Activated B cell treated with CpG ODN at 0.5 μM for 24 hours (primary cell): ENCODE results near the gene ADGRG4. TPM values are rescaled to one million over a fixed set of nuclear protein-coding genes. Genes with fewer than 3 reads are reported as not detected.
"Not testable (repeated sequence)": the region's sequence is repeated elsewhere in the genome, so short reads cannot be mapped to it uniquely, and the experiment has no call there.

Experiments used
- ATAC-seq: fragments of 200-7000 bp; cut with Tn5 transposase; one replicate; pipeline ENCODE4 v1.10.0; 2021; ENCODE audit warnings: low read depth, mild to moderate bottlenecking, moderate library complexity
- CTCF ChIA-PET: fragments of 350-600 bp; sonication (Branson Sonifier 250); formaldehyde crosslinking; loops from one replicate; lab custom pipeline; 2021; ENCODE audit warnings: antibody characterized with exemption; lab: Charles Lee
- POLR2A ChIA-PET: fragments of 350-600 bp; sonication (Branson Sonifier 250); formaldehyde crosslinking; loops from one replicate; lab custom pipeline; 2021; ENCODE audit warnings: antibody characterized with exemption; lab: Charles Lee
- DNase-seq: peaks from one replicate; pipeline ENCODE4 v3.0.0; 2022
- H3K27ac Mint-ChIP-seq: one replicate; pipeline ENCODE4 v1.8.0; 2020; ENCODE audit warnings: mixed read lengths
- H3K27me3 Mint-ChIP-seq: one replicate; pipeline ENCODE4 v1.8.0; 2021; ENCODE audit warnings: mixed read lengths
- H3K36me3 Mint-ChIP-seq: one replicate; pipeline ENCODE4 v1.8.0; 2021; ENCODE audit warnings: low read depth, mixed read lengths
- H3K4me1 Mint-ChIP-seq: one replicate; pipeline ENCODE4 v1.8.0; 2021; ENCODE audit warnings: mixed read lengths
- H3K4me3 Mint-ChIP-seq: one replicate; pipeline ENCODE4 v1.8.0; 2020; ENCODE audit warnings: mild to moderate bottlenecking, mixed read lengths
- H3K9me3 Mint-ChIP-seq: one replicate; pipeline ENCODE4 v1.8.0; 2020; ENCODE audit warnings: mixed read lengths
- CTCF ChIP-seq: fragments of 200-600 bp; IDR thresholded peaks from one replicate; pipeline ENCODE4 v1.8.0; 2022; ENCODE audit warnings: antibody characterized with exemption, mild to moderate bottlenecking
- intact Hi-C: fragments of 100-400 bp; cut with micrococcal nuclease; formaldehyde crosslinking; loops from one replicate; pipeline ENCODE4 v1.15.1; 2024
- total RNA-seq: library from RNA; stranded (reverse); gene quantifications from 2 replicates; pipeline ENCODE4 v1.2.3, GENCODE V29; 2022

The ADGRG4 gene
- total RNA-seq, 1 donor from 2014 or later: not detected

DNA sequence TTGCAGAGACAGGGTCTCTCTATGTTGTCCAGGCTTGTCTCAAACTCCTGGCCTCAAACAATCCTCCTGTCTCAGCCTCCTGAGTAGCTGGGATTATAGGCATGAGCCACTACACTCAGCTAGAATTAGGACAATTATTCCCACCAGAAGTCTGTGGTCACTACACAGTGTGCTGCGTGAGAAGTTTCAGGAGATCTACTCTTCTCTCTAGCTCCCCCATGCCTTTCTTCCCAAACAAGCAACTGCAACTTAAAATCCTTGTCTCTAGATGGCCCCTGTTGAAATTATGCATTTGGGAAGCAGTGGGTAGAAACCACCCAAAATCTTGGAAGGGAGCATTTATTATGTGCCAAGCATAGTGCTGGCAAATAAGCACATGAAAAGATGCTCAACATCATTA is 28.4 kb upstream of the ADGRG4 start:
- POLR2A ChIA-PET: no interaction called here
- Mint-ChIP-seq H3K27ac (no peak overlapping the region), H3K4me3 (no peak overlapping the region), H3K4me1 (peaks cover 8% of the 10 kb centered on the region), H3K9me3 (no peaks in the 10 kb centered on the region), H3K27me3 (no peaks in the 10 kb centered on the region), H3K36me3 (no peaks in the 10 kb centered on the region)
- intact Hi-C loops: loop anchor here (5.0 kb wide), 1 partner anchor 420 kb away; no protein-coding TSS in a partner anchor
- no peak for TF ChIP-seq CTCF
- no peak for ATAC-seq
- DNase-seq: no peak
- CTCF ChIA-PET: interaction anchor here (1.6 to 1.8 kb wide), 2 partner anchors 242 to 244 kb away, joined by 4 to 11 read pairs; no protein-coding TSS in a partner anchor

- no peak for TF ChIP-seq CTCF
- ATAC-seq: no peak
- Mint-ChIP-seq H3K27me3 (no peaks in the 10 kb centered on the region), H3K36me3 (no peaks in the 10 kb centered on the region), H3K4me1 (peaks cover 8% of the 10 kb centered on the region), H3K9me3 (no peaks in the 10 kb centered on the region), H3K27ac (no peak overlapping the region), H3K4me3 (no peak overlapping the region)
- no peak for DNase-seq
- ChIA-PET POLR2A (no interaction called here), CTCF (no interaction called here)
- intact Hi-C loops: loop anchor here (5.0 kb wide), 1 partner anchor 418 kb away; no protein-coding TSS in a partner anchor
Measured at GRCh38 chrX:136273986-136274385, 26.8 kb upstream of the ADGRG4 start.

- H3K4me1 Mint-ChIP-seq: peaks cover 7% of the 10 kb centered on the region
- no peak for ATAC-seq
- ChIA-PET CTCF (no interaction called here), POLR2A (no interaction called here)
- no peak overlapping the region for H3K4me3 Mint-ChIP-seq
- TF ChIP-seq CTCF: no peak
- intact Hi-C loops: no loop called here
- no peaks in the 10 kb centered on the region for H3K36me3 Mint-ChIP-seq
- no peak for DNase-seq
- no peak overlapping the region for H3K27ac Mint-ChIP-seq
- no peaks in the 10 kb centered on the region for H3K27me3 Mint-ChIP-seq
- H3K9me3 Mint-ChIP-seq: no peaks in the 10 kb centered on the region
Measured at GRCh38 chrX:136275553-136275952, 25.2 kb upstream of the ADGRG4 start.

GRCh38 chrX:136286375-136286774 is 14.4 kb upstream of the ADGRG4 start:
- H3K4me3 Mint-ChIP-seq, intact Hi-C loops, H3K9me3 Mint-ChIP-seq, ATAC-seq, DNase-seq, H3K27me3 Mint-ChIP-seq, POLR2A ChIA-PET, H3K36me3 Mint-ChIP-seq, H3K27ac Mint-ChIP-seq, H3K4me1 Mint-ChIP-seq, CTCF ChIA-PET: not testable (repeated sequence)

- no peak for DNase-seq
- ChIA-PET POLR2A (no interaction called here), CTCF (no interaction called here)
- Mint-ChIP-seq H3K27ac (no peak overlapping the region), H3K4me1 (no peaks in the 10 kb centered on the region), H3K36me3 (no peaks in the 10 kb centered on the region), H3K4me3 (no peak overlapping the region), H3K9me3 (no peaks in the 10 kb centered on the region), H3K27me3 (no peaks in the 10 kb centered on the region)
- TF ChIP-seq CTCF: no peak
- ATAC-seq: no peak
- intact Hi-C loops: no loop called here
Measured at GRCh38 chrX:136291824-136292223, 8.9 kb upstream of the ADGRG4 start.

- no peak for TF ChIP-seq CTCF
- ATAC-seq (no peak), DNase-seq (no peak)
- no peaks in the 10 kb centered on the region for H3K9me3 Mint-ChIP-seq
- no peaks in the 10 kb centered on the region for H3K36me3 Mint-ChIP-seq
- intact Hi-C loops: no loop called here
- ChIA-PET POLR2A (no interaction called here), CTCF (no interaction called here)
- no peaks in the 10 kb centered on the region for H3K4me1 Mint-ChIP-seq
- no peak overlapping the region for H3K27ac Mint-ChIP-seq
- H3K4me3 Mint-ChIP-seq: no peak overlapping the region
- no peaks in the 10 kb centered on the region for H3K27me3 Mint-ChIP-seq
Measured at GRCh38 chrX:136292656-136293055, 8.1 kb upstream of the ADGRG4 start.
